Measurements from ENCODE around the gene JUNB. TPM values are rescaled to one million over a fixed set of nuclear protein-coding genes. Genes with fewer than 3 reads are reported as not detected.

JUNB gene
- total RNA-seq, 1 experiment from 2014 or later = 116 TPM

- Mint-ChIP-seq H3K4me1 (ENCODE audit: low read depth, unreplicated experiment) (no peaks in the 10 kb centered on the region), H3K4me3 (ENCODE audit: low read depth, unreplicated experiment) (no peak overlapping the region), H3K36me3 (ENCODE audit: insufficient read depth, unreplicated experiment) (peaks cover 29% of the 10 kb centered on the region), H3K9me3 (ENCODE audit: low read depth, unreplicated experiment) (no peaks in the 10 kb centered on the region), H3K27ac (ENCODE audit: unreplicated experiment) (no peak overlapping the region), H3K27me3 (ENCODE audit: unreplicated experiment) (no peaks in the 10 kb centered on the region)
- CTCF ChIA-PET = no interaction called here
- BruUV-seq (replicated peaks) = no TSS peak
- TF ChIP-seq CTCF (IDR thresholded peaks at IDR 0.05; ENCODE audit: unreplicated experiment) = no peak
- intact Hi-C loops (cut with micrococcal nuclease; ENCODE audit: unreplicated experiment) = loop anchor here (5.0 kb wide), 1 partner anchor 83 kb away; no protein-coding TSS in a partner anchor
- no peak for DNase-seq
Observed at GRCh38 chr19:12764698-12765097, 26.6 kb upstream of the JUNB start.

- peak; percentile 42 for TF ChIP-seq CTCF (IDR thresholded peaks at IDR 0.05; ENCODE audit: unreplicated experiment)
- H3K27me3 Mint-ChIP-seq (ENCODE audit: unreplicated experiment) = no peaks in the 10 kb centered on the region
- peaks cover 37% of the 10 kb centered on the region for H3K36me3 Mint-ChIP-seq (ENCODE audit: insufficient read depth, unreplicated experiment)
- H3K27ac Mint-ChIP-seq (ENCODE audit: unreplicated experiment) = no peak overlapping the region
- intact Hi-C loops (cut with micrococcal nuclease; ENCODE audit: unreplicated experiment) = no loop called here
- no peak overlapping the region for H3K4me3 Mint-ChIP-seq (ENCODE audit: low read depth, unreplicated experiment)
- H3K9me3 Mint-ChIP-seq (ENCODE audit: low read depth, unreplicated experiment) = no peaks in the 10 kb centered on the region
- BruUV-seq (replicated peaks) = no TSS peak
- H3K4me1 Mint-ChIP-seq (ENCODE audit: low read depth, unreplicated experiment) = no peaks in the 10 kb centered on the region
- no peak for DNase-seq
- CTCF ChIA-PET = no interaction called here
Observed at GRCh38 chr19:12766051-12766521, 25.2 kb upstream of the JUNB start.

GRCh38 chr19:12767150-12767549, 24.1 kb upstream of the JUNB start:
- DNase-seq = no peak
- no TSS peak for BruUV-seq (replicated peaks)
- Mint-ChIP-seq H3K36me3 (ENCODE audit: insufficient read depth, unreplicated experiment) (peaks cover 47% of the 10 kb centered on the region), H3K9me3 (ENCODE audit: low read depth, unreplicated experiment) (no peaks in the 10 kb centered on the region), H3K4me1 (ENCODE audit: low read depth, unreplicated experiment) (no peaks in the 10 kb centered on the region), H3K27ac (ENCODE audit: unreplicated experiment) (no peak overlapping the region), H3K4me3 (ENCODE audit: low read depth, unreplicated experiment) (no peak overlapping the region), H3K27me3 (ENCODE audit: unreplicated experiment) (no peaks in the 10 kb centered on the region)
- no peak for TF ChIP-seq CTCF (IDR thresholded peaks at IDR 0.05; ENCODE audit: unreplicated experiment)
- intact Hi-C loops (cut with micrococcal nuclease; ENCODE audit: unreplicated experiment) = no loop called here
- CTCF ChIA-PET = interaction anchor here (0.6 kb wide), 1 partner anchor 216 kb away, joined by 3 read pairs; no protein-coding TSS in a partner anchor

GRCh38 chr19:12767666-12768065, 23.6 kb upstream of the JUNB start:
- Mint-ChIP-seq H3K27ac (ENCODE audit: unreplicated experiment) (no peak overlapping the region), H3K4me3 (ENCODE audit: low read depth, unreplicated experiment) (no peak overlapping the region), H3K36me3 (ENCODE audit: insufficient read depth, unreplicated experiment) (peaks cover 49% of the 10 kb centered on the region), H3K27me3 (ENCODE audit: unreplicated experiment) (no peaks in the 10 kb centered on the region), H3K4me1 (ENCODE audit: low read depth, unreplicated experiment) (no peaks in the 10 kb centered on the region), H3K9me3 (ENCODE audit: low read depth, unreplicated experiment) (no peaks in the 10 kb centered on the region)
- TF ChIP-seq CTCF (IDR thresholded peaks at IDR 0.05; ENCODE audit: unreplicated experiment) = no peak
- intact Hi-C loops (cut with micrococcal nuclease; ENCODE audit: unreplicated experiment) = no loop called here
- DNase-seq = no peak
- BruUV-seq (replicated peaks) = no TSS peak
- CTCF ChIA-PET = interaction anchor here (0.6 kb wide), 1 partner anchor 217 kb away, joined by 3 read pairs; no protein-coding TSS in a partner anchor
